GM13977 (cell line): ENCODE results near the gene CD74.
"Not testable (repeated sequence)": the region's sequence is repeated elsewhere in the genome, so short reads cannot be mapped to it uniquely, and the experiment has no call there.

Experiments
- DNase-seq: peaks from one replicate; pipeline ENCODE4 v3.0.0; 2012; ENCODE audit warnings: low spot score
- CTCF ChIP-seq: IDR thresholded peaks from 2 replicates; pipeline ENCODE4 v1.5.1; 2012; ENCODE audit warnings: mild to moderate bottlenecking, control low read depth; ENCODE audit not compliant: insufficient read depth; ENCODE audit errors: extremely low read depth, missing control alignments
- in situ Hi-C: fragments of 300-500 bp; cut with MboI; formaldehyde crosslinking; loops from one replicate; pipeline ENCODE4 v1.12.0; 2022; ENCODE audit warnings: low sequenced_read_pairs, low pct_unique_long_range_greater_than_20kb, mixed read lengths, inconsistent platforms; ENCODE audit not compliant: unreplicated experiment

CD74 gene

GRCh38 chr5:150431048-150431447, 18.3 kb upstream of the CD74 start:
- DNase-seq = no peak
- in situ Hi-C loops = no loop called here
- no peak for TF ChIP-seq CTCF

DNA sequence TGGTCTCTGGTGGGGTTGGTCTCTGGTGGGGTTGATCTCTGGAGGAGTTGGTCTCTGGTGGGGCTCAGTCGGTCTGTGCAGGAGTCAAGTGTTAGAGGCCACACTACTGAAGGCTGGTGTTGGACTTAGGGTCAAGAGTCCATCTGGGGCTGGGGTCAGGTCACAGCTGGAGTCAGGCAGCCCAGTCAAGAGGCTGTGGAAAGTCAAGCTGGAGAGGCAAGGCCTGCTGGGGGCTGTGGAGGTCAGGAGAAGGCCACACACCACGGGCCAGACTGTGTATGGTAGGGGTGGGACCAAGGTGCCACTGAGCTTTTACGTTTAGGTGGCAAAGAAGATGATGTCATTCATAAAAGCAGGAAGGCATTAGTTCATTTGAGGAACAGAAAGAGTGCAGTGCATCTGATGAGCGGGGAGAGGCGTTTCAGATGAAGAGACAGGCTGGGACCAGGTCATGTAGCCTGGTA, 16.7 kb upstream of the CD74 start:
- DNase-seq = peak; percentile 64
- in situ Hi-C loops = no loop called here
- TF ChIP-seq CTCF = no peak

DNA sequence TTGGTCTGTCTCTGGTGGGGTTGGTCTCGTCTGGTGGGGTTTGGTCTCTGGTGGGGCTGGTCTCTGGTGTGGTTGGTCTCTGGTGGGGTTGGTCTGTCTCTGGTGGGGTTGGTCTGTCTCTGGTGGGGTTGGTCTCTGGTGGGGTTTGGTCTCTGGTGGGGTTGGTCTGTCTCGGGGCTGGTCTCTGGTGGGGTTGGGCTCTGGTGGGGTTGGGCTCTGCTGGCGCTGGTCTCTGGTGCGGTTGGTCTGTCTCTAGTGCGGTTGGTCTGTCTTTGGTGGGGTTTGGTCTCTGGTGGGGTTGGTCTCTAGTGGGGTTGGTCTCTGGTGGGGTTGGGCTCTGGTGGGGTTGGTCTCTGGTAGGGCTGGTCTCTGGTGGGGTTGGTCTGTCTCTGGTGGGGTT, 16.3 kb upstream of the CD74 start:
- in situ Hi-C loops = no loop called here
- DNase-seq = no peak
- TF ChIP-seq CTCF = no peak

DNA sequence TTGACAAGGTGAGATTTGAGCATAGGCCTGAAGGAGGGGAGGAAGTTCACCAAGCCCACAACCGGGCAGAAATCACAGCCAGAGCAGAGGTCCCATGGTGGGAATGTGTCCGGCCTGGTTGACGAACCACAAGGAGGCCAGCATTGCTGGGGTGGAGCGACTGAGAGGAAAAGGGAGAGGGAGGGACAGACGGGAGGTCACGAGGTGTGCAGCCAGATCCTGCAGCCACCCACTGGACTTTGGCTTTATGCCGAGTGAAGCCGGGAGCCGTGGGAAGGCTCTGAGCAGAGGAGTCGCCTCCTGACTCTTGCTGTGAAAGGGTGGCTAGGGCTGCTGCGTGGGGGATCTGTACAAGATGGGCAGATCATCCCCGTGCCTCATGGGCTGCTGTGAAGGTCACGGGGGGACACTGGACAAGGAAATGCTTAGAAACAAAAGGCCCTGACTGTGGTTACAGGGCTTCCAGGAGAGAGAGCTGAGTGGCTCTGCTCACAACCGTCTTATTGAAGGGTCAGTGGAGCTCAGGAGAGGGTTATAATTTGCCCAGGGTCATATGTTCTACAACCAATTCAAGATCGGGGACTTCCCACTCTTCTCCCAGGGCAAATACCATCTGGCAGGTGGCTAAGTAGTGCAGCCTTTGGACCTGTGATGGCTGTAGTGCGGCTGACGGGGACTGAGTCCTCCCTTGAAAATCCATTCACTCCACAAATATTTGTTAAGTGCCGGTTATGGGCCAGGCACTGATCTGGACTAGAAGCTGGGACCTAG, 15.6 kb upstream of the CD74 start:
- no peak for DNase-seq
- TF ChIP-seq CTCF = no peak
- in situ Hi-C loops = no loop called here

DNA sequence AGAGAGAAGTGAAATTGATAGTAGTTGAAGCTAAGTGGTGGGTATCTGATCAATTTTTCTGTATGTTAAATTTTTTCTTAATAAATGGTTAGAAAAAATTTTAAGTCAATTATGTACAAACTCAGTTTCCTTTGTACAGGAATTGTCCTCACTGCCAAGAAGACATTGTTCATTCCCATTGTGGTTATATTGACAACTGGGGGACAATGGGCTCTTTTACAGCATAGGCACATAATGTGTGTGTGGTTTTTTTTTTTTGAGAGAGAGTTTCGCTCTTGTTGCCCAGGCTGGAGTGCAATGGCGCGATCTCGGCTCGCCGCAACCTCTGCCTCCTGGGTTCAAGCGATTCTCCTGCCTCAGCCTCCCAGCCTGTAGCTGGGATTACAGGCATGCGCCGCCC, 13.5 kb upstream of the CD74 start:
- in situ Hi-C loops, DNase-seq: not testable (repeated sequence)

DNA sequence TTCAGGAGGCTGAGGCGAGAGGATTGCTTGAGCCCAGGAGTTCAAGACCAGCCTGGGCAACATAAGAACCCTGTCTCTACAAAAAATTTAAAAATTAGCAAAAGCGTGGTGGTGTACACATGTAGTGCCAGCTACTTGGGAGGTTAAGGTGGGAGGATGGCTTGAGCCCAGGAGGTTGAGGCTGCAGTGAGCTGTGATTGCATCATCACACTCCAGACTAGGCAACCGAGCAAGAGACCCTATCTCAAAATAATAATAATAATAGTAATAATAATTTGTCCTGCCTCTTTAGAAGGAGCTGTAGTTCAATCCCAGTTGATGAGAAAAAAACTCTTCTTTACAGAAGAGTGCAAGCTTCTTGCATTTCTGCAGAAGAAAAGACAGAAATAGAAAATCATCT, 10.0 kb upstream of the CD74 start:
- no peak for TF ChIP-seq CTCF
- DNase-seq = no peak
- in situ Hi-C loops = no loop called here

- TF ChIP-seq CTCF = no peak
- in situ Hi-C loops = no loop called here
Measured at GRCh38 chr5:150422075-150422474, 9.4 kb upstream of the CD74 start.

More at GRCh38 chr5:150422075-150422474, 9.4 kb upstream of the CD74 start:
- no peak for DNase-seq
